HG03175 (cell line): Measurements from ENCODE around the gene CLMN.
"Not testable (repeated sequence)": the region's sequence is repeated elsewhere in the genome, so short reads cannot be mapped to it uniquely, and the experiment has no call there.

ENCODE experiments used
- ATAC-seq: cut with Tn5 transposase; IDR thresholded peaks from one replicate; pipeline ENCODE4 v1.9.1; 2021; ENCODE audit warnings: mild to moderate bottlenecking, moderate library complexity; ENCODE audit not compliant: unreplicated experiment

Gene CLMN

DNA sequence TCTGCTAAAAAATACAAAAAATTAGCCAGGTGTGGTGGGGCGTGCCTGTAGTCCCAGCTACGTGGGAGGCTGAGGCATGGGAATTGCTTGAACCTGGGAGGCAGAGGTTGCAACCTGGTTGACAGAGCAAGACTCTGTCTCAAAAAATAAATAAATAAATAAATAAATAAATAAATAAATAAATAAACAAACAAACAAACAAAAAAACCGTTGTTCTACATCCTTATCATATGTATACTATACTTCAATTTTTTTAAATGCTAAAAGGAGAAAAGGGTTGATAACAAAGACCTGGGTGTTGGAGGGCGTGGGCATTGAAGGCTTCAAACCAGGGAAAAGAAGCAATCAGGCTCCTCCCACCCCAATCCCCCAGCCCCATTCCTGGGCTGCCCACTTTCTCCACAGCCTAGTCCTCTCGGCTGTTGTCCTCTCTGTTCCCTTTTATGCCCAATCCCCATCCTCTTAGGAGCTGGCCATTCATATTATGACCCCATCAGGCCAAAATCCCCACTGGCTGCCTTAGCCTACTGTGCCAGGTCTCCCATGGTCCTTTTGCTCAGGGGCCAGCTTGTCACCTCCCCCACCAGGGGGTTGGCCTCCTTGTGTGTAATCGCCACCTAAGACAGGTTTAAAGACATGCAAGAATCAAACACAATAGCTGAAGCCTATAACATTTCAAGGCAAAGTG is 30.2 kb downstream of the CLMN start:
- no peak for ATAC-seq

DNA sequence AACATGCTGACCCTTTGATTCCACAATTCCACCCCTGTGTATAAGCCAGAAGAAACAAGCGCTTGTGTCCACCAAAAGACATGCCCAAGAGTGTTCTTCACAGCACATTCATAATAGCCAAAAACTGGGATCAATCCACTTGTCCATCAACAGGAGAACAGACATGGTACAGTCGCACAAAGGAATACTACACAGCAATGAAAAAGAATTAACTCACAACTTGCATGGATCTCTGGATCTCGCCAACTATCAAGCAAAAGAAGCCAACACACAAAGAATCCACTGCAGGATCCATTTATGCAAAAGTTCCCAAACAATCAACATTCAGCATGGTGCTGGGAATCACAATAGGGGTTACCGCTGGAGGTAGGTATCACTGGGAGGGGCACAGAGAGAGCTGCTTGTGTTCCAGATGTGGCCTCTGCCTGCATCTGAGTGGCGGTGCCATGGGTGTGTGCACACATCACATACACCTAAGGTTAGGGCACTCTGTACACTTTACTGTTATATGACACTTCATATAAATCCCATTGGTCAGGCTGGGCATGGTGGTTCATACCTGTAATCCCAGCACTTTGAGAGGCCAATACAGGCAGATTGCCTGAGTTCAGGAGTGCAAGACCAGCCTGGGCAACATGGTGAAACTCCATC is 30.9 kb downstream of the CLMN start:
- no peak for ATAC-seq

DNA sequence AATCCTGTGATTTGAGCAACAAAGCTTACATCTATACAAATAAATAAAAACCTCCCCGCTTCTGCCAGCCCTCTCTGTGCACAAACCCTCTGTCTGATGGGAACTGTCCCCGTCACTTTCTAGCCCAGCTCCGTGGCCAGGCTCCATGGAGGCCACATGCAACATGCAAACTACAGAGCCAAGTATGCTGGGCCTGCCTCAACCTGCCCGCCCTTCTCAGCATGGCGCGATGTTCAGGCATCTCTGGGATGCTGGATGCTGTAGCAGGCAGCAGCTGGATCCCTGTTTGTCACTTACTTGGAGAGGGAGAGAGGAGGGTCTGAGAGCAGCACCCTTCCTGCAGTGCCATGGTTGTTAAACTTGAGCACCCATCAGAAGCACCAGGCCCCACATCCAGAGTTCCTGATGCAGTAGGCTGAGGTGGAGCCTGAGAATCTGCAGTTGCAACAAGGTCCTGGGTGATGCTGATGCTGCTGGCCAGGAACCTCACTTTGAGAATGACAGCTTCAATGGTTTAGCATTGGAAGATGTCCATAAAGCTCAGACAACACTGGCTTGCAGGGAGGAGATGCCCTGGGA is 32.4 kb downstream of the CLMN start:
- no peak for ATAC-seq

DNA sequence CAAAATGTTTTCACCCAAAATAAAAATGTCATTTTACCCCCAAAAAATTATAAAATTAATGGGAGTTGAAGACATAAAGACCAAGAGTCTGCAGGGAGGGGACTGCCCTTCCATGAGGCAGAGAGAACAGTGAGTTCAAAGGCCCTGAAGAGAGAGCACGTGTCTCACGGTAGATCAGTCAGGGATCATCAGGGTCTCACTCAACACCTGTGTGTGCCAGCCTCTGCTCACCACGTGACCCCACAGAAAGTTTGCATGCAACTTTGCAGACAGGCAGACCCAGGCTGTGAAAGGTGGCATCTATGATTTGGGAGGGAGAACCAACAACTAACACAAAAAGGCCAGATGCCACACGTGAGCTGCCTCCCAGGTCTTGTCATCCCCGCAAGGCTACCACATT is 33.1 kb downstream of the CLMN start:
- no peak for ATAC-seq

DNA sequence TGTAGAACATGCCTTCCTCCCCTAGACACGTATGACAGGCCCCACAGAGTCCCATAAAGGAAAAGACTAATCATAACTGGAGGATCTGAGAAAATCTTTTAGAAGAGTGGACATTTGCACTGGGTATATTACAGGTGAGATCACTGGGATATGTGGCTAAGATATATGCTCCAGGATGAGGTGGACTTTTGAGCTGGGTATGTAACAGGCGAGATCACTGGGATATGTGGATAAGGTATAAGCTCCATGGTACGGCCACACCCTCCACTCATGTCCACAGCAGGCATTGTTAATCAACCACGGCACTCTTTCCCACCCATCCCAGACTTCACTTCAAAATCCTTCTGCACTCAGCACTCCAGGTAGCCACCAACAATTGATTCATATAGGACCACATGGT is 34.1 kb downstream of the CLMN start:
- ATAC-seq = no peak

DNA sequence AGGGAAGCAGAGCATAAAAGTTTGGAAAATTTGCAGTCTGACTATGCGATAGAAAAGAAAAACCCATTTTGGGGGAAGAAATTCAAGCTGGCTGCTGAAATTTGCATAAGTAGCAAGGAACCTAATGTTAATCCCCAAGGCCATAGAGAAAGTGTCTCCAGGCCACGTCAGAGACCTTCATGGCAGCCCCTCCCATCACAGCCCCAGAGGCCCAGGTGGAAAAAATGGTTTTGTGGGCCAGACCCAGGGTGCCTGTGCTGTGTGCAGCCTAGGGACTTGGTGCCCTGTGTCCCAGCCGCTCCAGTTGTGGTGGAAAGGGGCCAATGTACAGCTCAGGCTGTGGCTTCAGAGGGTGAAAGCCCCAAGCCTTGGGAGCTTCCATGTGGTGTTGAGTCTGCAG is 35.9 kb downstream of the CLMN start:
- not testable (repeated sequence) for ATAC-seq

DNA sequence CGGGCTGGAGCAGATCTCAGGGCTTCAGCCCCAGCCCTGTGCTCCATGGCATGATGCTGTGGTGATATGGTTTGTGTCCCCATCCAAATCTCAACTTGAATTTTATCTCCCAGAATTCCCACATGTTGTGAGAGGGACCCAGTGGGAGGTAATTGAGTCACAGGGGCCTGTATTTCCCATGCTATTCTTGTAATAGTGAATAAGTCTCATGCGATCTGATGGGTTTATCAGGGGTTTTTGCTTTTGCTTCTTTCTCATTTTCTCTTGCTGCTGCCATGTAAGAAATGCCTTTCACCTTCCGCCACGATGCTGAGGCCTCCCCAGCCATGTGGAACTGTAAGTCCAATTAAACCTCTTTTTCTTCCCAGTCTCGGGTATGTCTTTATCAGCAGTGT is 36.7 kb downstream of the CLMN start:
- ATAC-seq = not testable (repeated sequence)

DNA sequence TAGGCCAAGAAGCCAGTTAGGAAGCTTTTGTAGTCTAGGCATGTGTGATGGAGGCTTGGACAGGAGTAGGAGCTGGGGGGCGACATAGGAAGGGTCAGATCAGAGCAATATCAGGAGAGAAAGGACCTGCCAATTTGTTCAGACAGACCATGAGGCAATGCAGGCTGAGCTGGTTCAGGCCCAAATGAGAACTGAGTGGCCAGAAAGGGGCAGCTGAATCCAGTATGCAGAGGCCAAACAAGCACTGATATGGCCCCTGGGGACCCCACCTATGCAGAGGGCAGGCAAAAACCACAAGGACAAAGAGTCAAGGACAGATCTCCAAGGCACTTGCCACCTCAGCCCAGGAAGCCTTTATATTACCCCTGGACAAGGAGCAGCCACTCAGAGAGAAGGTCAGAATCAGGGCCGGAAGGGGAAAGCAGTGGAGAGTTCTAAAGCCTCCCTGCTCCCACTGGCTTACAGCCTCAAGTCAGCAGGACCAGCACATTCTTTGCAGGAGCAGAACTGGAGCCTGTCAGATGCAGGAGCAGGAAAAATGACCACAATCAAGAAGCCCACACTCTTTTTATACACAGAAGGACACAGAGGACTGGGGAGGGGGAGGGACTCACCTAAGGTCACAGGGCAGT is 37.2 kb downstream of the CLMN start:
- no peak for ATAC-seq

DNA sequence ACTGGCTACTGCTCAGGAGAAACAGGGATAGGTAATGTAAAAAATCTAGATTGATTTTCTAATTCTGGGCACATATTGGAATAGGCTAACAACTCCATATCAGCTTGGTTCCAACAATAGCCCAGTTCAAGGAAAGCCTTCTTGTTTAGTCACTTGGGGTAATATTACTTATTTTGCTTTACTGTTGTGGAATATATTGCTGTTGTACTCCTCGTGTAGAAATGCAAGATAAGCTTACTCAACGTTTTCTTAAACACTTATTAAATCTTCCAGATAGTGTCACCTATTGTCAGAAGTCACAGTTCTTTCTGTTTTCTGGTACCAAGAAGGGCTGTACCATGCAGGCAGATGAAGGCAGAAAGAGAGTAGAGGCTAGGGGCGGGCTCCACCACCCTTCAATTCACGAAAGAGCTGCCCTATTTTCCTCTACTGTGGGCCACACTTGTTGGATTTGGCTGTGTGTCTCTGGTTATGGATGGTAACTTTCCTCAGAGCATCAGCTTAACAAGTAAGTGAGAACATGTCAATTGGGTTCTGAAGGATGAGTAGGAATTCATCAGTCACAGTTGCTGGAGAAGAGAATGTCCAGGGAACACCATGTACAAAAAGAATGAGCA is 38.0 kb downstream of the CLMN start:
- no peak for ATAC-seq

DNA sequence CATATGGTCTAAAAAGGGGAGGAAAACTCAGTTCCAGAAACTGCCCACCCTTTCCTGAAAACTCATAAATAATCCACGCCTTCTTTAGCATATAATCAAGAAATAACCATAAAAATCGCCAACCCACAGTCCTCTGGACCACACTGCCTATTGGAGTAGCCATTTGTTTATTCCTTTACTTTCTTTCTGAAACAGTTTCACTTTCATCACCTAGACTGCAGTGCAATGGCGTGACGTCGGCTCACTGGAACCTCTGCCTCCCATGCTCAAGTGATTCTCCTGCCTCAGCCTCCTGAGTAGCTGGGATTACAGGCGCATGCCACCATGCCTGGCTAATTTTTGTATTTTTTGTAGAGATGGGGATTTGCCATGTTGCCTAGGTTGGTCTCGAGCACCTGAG is 44.2 kb downstream of the CLMN start:
- ATAC-seq = peak; percentile 57

DNA sequence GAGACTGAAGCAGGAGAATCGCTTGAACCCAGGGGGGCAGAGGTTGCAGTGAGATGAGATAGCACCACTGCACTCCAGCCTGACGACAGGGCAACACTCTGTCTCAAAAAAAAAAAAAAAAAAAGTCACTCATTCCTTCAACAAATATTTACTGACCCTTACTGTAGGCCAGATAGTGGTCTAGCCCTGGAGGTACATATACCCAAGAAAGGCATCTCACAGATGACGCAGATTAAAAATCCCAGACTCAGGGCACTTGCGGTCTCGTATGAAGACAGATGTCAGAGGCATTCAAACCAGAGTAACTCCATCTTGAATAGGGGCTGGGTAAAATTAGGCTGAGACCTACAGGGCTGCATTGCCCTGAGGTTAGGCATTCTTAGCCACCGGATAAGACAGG is 44.8 kb downstream of the CLMN start:
- ATAC-seq = no peak

DNA sequence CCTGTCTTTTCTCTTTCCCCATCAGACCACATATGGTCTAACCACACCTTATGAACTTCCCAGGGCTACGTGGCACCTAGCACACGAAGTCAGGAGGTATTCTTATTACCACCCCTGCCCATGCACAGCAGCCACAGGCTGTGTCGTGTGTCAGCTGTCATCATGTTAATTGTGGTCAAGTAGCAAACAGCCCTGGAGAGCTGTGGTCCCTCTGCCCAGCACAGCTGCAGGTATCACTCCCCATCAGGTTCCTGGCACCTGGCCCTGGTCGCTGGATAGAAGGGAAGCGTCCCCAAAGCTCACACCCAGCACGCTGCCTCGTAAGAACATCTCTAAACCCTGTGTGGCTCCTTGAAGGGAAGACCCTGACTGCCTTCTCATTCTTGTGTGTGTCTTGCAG is 45.4 kb downstream of the CLMN start:
- no peak for ATAC-seq

DNA sequence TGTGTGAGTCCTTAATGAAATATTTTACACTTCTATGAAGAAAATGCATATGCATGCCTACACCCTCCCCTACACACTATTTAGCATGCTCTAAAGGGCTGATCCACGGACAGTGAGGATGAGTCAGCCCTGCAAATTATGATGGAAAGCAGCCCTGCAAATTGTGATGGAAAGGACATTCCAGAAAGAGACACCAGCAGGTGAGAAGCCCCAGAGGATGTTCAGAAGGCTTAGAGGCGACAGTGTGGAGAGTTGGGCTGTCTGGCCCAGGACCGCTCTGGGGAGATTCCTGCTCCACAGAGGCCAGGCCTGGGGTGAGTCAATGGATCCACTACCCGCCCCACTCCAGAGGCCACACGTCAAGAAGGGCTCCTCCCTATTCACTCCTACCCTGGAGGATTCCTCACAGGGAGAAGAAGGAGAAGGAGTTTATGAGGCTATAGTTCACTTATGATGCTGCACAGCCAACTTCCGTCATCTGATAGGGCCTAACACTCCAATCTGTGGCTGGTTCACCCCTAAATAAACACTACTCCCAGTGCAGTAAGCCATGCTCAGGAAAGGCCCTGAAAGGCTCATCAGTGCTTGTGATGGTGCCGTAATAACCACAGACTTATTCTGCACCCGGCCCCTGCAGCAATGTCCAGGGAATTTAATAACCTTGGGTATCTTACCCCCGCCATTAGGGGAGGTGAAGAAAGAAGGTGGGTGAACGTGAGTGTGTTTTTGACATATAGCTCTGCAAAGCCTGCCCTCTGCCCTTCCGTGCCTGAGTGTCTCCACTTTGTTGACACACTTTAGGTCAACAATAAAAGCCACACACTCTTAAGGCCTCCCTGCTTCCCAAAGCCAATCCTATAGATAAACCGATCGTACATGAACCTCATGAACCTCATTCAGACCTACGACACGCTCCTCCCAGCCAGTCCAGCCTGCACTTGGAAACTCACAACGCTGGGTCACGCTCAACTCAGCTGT is 46.4 kb downstream of the CLMN start:
- ATAC-seq = no peak

DNA sequence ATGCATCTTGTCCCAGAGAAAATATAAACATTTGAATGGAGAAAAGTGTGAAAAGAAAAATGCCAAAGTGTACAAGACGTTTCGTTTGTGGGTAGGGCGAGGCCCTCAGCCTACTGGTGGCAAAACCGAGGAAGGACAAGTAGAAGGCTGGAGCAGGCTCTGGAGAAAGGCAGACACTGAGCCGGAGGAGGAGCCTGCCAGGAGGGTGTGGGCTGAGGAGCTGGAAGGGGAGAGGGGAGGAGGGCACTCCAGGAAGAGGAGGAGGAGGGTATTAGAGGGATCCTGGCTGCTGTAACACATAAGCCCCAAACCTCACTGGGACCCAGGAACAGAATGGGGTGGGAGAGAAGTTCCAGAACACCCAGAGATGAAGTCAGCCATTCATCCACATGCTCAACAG is 47.7 kb downstream of the CLMN start:
- ATAC-seq = no peak

DNA sequence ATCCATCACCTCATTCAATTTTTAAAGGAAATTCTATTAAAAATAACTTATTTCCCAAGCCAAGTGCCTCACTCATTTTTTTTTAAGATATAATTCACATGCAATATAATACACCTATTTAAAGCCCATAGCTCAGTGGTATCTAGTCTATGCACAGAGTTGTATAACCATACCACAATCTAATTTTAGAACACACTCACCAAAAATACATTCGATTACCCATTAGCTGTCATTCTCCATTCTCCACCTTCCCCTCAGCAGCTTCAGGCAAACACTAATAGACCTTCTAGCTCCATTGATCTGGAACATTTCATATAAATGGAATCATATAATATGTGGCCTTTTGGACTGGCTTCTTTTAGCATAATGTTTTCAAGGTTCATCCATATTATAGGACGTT is 49.5 kb downstream of the CLMN start:
- ATAC-seq = no peak

DNA sequence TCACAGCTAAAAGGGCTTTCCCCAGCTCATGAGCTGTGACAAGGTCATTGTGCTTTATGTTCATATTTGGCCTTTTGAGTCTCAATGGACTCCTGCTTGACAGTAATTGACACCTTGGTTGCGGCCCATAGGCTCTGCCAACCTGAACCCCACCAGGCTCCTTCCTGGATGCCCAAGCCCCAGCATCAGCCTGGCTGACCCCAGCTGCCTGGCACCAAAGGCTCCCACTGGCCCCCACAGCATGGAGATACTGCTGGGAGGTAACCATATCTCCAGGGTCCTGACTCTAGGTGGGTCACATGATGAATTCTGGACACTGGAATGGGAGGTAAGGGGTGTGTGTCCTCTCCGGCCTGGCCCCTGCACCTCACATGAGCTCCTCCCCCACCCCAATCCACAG is 50.2 kb downstream of the CLMN start:
- ATAC-seq = no peak

DNA sequence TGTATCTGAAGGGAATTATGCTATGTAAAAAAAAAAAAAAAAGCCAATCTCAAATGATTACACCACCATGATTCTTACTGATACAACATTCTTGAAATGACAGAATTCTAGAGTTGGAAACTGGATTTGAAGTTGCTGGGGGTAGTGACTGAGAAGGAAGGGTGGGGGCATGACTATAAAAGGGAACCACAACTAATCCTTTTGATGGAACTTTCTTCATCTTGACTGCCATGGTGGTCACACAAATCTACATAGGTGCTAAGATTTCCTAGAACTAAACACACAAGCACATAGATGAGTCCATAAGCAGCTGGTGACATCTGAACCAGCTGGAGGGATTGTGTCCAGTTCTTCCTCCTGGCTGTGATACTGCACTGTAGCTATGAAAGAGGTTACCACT is 51.4 kb downstream of the CLMN start:
- no peak for ATAC-seq

DNA sequence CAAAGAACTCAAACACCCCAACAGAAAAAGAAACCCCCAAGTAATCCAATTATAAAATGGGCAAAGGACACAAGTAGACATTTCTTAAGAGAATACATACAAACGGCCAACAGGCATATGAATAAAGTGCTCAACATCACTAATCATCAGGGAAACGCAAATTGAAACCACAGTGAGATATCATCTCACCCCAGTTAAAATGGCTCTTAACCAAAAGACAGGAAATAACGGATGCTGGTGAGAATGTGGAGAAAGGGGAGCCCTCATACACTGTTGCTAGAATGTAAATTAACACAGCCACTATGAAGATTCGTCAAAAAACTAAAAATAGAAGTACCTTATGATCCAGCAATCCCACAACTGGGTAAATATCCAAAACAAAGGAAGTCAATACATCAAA is 52.4 kb downstream of the CLMN start:
- ATAC-seq = no peak

DNA sequence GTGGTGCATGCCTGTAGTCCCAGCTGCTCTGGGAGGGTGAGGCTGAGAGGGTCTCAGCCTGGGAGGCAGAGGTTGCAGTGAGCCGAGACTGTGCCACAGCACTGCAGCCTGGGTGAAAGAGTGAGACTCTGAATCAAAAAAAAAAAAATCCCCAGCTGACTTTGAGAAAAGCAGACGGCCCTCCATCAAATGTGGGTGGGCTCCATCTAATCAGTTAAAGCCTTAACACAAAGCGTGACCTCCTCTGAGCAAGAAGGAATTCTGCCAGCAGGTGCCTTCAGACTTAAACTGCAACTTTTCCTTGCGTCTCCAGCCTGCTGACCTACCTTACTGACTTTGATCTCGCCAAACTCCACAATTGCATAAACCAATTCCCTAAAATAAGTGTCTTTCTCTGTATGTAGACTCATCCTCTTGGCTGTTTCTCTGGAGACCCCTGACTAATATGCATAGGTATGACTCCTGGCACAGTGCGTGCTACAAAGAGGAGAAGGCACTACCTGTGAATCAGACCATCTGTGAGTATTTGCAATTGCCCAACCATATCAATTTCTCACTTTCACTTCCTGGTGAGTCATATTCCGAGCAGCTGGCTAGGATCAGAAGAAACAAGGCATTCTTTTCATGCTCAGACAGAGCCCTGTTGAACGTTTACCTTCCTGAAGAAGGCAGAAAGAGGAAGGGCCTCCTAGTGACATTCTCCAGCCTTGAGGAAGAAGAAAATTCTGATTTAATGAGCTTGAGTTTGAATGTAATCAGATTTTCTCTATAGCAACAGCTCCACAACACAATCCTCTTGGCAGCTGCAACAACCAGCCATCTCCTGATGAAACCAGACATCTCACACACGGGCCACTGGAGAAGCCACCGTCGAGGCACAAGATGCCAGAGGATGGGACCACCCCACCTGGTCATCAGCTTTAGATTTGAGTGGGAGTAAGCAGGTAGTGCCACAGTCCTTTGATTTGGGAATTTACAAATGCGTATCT is 54.3 kb downstream of the CLMN start:
- peak; percentile 95 for ATAC-seq
